ENCODE measurements around the gene TBL1XR1. TPM values are rescaled to one million over a fixed set of nuclear protein-coding genes. Genes with fewer than 3 reads are reported as not detected.

Gene TBL1XR1
- total RNA-seq, 4 donors from 2014 or later = 56.0 to 90.8 (median 75.6) TPM

DNA sequence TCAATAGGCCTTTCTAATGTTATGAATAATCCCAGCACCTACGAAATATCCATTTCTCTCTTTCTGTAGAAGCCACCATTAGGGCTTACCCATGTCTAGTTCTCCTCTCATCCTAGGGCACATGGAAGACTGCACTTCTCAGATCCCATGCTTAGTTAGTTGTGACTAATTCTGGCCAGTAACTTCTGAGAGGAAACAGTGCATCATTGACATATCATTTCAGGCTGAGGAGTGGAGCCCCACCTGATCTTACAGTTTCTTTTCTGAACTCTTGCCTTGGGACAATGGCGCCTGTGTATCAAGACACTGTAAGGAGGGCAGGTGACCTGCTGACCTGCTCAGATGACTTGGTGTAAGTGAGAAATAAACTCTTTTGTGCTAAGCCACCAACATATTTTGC is 39.4 kb upstream of the TBL1XR1 start:
- Histone ChIP-seq H3K27me3 (no peaks in the 10 kb centered on the region), H3K4me3 (no peak overlapping the region), H3K9me3 (no peaks in the 10 kb centered on the region), H3K36me3 (no peaks in the 10 kb centered on the region), H3K4me1 (no peaks in the 10 kb centered on the region), H3K27ac (no peak overlapping the region)
- WGBS = 96% methylated on average over 2 of the region's 2 CpGs
- no peak for DNase-seq (ENCODE audit: low spot score in 2 of 2)
- TF ChIP-seq POLR2AphosphoS5 (IDR thresholded peaks at IDR 0.05) (no peak), CTCF (IDR thresholded peaks at IDR 0.05) (no peak), EP300 (IDR thresholded peaks at IDR 0.05) (no peak), POLR2A (IDR thresholded peaks at IDR 0.05) (no peak)

DNA sequence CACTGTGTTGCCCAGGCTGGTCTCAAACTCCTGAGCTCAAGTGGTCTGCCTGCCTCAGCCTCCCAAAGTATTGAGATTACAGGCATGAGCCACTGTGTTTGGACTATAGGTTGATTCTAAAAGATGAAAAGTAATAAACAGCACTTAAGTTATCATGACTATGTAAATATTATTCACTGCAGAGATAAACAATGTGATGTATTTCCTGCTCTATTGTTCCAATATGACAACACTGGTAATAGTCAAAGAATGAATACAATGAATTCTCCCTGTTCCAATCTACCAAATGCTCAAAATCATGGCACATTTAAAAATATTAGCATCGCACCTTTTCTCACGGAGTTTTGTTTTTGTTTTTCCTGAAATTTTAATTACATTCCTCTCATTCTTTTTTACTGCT is 36.8 kb upstream of the TBL1XR1 start:
- H3K36me3 ChIP-seq = no peaks in the 10 kb centered on the region

GRCh38 chr3:177231242-177231641 is 34.0 kb upstream of the TBL1XR1 start:
- H3K36me3 ChIP-seq = no peaks in the 10 kb centered on the region
- H3K4me1 ChIP-seq = no peaks in the 10 kb centered on the region
- 94% methylated on average over 2 of the region's 2 CpGs for WGBS
- no peak for DNase-seq (ENCODE audit: low spot score in 2 of 2)
- no peaks in the 10 kb centered on the region for H3K9me3 ChIP-seq
- no peak overlapping the region for H3K27ac ChIP-seq
- H3K27me3 ChIP-seq = no peaks in the 10 kb centered on the region
- TF ChIP-seq POLR2A (IDR thresholded peaks at IDR 0.05) (no peak), POLR2AphosphoS5 (IDR thresholded peaks at IDR 0.05) (no peak), EP300 (IDR thresholded peaks at IDR 0.05) (no peak), CTCF (IDR thresholded peaks at IDR 0.05) (no peak)
- H3K4me3 ChIP-seq = no peak overlapping the region

More for the DNA sequence above, 36.8 kb upstream of the TBL1XR1 start:
- no peak for DNase-seq (ENCODE audit: low spot score in 2 of 2)
- no peak overlapping the region for H3K27ac ChIP-seq
- TF ChIP-seq POLR2AphosphoS5 (IDR thresholded peaks at IDR 0.05) (no peak), POLR2A (IDR thresholded peaks at IDR 0.05) (no peak), CTCF (IDR thresholded peaks at IDR 0.05) (no peak), EP300 (IDR thresholded peaks at IDR 0.05) (no peak)
- WGBS = 88% methylated on average over 2 of the region's 2 CpGs
- no peaks in the 10 kb centered on the region for H3K27me3 ChIP-seq
- H3K9me3 ChIP-seq = no peaks in the 10 kb centered on the region
- no peaks in the 10 kb centered on the region for H3K4me1 ChIP-seq
- H3K4me3 ChIP-seq = no peak overlapping the region

DNA sequence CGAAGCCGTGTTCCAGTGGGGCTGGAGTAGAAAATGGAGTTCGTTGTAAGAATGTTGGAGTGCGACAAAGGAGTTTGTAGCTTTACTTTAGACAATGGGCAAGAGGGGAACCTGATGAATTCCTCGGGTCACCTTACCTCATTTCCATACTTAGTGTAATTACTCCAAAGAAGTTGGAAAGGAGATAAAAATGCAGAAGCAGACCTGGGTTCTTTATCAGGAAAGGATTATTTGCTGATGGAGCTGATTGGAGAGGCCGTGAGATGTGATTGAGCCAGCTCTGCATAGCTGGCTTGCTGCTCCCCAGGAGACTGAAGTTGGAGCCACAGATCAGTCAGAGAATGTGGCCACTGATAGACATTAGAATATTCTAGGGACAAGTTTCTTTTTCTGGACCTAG is 33.4 kb upstream of the TBL1XR1 start:
- Histone ChIP-seq H3K9me3 (no peaks in the 10 kb centered on the region), H3K27ac (no peak overlapping the region), H3K36me3 (no peaks in the 10 kb centered on the region), H3K4me3 (no peak overlapping the region), H3K4me1 (no peaks in the 10 kb centered on the region), H3K27me3 (no peaks in the 10 kb centered on the region)
- WGBS = 91% methylated on average over 6 of the region's 6 CpGs
- DNase-seq (ENCODE audit: low spot score in 2 of 2) = no peak
- TF ChIP-seq EP300 (IDR thresholded peaks at IDR 0.05) (no peak), POLR2AphosphoS5 (IDR thresholded peaks at IDR 0.05) (no peak), POLR2A (IDR thresholded peaks at IDR 0.05) (no peak), CTCF (IDR thresholded peaks at IDR 0.05) (no peak)

- H3K4me1 ChIP-seq = no peaks in the 10 kb centered on the region
- 82% methylated on average over 1 of the region's 1 CpG for WGBS
- TF ChIP-seq POLR2AphosphoS5 (IDR thresholded peaks at IDR 0.05) = no peak
- no peak for TF ChIP-seq CTCF (IDR thresholded peaks at IDR 0.05)
- no peak for TF ChIP-seq POLR2A (IDR thresholded peaks at IDR 0.05)
- no peak for TF ChIP-seq EP300 (IDR thresholded peaks at IDR 0.05)
- no peak overlapping the region for H3K4me3 ChIP-seq
- no peak for DNase-seq (ENCODE audit: low spot score in 2 of 2)
- no peak overlapping the region for H3K27ac ChIP-seq
- no peaks in the 10 kb centered on the region for H3K9me3 ChIP-seq
- H3K36me3 ChIP-seq = no peaks in the 10 kb centered on the region
- no peaks in the 10 kb centered on the region for H3K27me3 ChIP-seq
These were observed 32.5 kb upstream of the TBL1XR1 start for GRCh38 chr3:177229791-177230190.
